ENCODE results near the gene SLC10A3.

SLC10A3 gene

DNA sequence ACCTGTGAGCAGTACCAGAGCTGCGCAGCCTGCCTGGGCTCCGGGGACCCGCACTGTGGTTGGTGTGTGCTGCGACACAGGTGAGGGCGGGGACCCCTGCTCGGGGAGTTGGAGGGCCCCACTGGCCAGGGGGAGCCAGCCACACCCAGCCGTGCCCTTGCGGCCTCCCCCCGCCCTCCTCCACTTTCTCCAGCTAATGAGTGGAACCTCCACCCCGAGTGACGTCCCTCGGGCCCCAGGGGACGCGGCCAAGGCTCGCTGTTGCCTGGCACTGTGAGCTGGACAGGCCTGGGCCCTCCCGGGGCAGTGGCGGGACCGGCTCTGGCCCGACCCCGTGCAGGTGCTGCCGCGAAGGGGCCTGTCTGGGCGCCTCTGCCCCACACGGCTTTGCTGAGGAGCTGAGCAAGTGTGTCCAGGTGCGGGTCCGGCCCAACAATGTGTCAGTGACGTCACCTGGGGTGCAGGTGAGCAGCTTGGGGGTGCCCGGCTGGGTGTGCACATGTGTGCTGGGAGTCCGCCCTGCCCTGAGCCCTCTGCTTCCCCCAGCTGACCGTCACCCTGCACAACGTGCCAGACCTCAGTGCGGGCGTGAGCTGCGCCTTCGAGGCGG, 26.7 kb downstream of the SLC10A3 start:
- no peak for DNase-seq

DNA sequence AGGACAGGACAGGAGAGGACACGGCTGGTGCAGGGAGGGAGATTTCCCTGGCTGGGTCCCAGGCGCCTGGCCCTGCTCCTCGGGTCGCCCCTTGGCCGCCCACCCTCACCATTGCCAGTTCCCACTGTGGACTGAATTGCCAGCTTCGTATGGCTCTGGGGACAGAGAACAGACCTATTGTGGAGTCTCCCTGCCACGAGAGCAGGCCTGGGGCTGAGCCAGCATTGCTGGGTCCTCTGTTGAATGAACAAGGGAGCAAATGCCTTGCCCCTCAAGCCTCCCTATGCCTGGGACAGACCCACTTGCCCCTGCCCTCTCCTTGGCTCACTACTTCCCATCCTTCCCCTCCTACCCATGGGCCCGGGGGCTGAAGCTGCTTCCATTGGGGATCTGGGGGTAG, 28.0 kb downstream of the SLC10A3 start:
- no peak for DNase-seq

DNA sequence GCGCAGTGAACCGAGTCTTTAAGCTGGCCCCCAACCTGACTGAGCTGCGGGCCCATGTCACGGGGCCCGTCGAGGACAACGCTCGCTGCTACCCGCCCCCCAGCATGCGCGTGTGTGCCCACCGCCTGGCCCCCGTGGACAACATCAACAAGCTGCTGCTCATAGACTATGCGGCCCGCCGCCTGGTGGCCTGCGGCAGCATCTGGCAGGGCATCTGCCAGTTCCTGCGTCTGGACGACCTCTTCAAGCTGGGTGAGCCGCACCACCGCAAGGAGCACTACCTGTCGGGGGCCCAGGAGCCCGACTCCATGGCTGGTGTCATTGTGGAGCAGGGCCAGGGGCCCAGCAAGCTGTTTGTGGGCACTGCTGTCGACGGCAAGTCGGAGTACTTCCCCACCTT, 30.1 kb downstream of the SLC10A3 start:
- no peak for DNase-seq

DNA sequence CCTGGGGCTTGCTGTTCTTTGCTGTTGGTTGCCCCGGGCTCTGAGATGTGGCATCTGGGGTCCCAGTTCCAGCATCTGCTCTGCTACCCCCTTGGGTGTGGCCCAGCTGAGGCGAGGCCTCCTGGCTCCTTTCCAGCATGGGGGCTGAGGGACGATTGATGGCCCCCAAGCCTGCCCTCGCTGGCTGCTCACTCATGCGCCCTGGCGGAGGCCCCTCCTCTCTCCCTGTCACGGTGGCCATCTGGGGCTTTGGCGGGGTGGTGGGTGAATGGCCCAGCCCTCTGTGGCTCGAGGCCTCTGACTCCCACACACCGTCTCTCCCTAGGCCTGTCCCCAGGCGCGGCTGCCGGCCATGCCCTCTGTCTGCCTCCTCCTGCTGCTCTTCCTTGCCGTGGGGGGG, 30.6 kb downstream of the SLC10A3 start:
- peak; percentile 6 for DNase-seq

DNA sequence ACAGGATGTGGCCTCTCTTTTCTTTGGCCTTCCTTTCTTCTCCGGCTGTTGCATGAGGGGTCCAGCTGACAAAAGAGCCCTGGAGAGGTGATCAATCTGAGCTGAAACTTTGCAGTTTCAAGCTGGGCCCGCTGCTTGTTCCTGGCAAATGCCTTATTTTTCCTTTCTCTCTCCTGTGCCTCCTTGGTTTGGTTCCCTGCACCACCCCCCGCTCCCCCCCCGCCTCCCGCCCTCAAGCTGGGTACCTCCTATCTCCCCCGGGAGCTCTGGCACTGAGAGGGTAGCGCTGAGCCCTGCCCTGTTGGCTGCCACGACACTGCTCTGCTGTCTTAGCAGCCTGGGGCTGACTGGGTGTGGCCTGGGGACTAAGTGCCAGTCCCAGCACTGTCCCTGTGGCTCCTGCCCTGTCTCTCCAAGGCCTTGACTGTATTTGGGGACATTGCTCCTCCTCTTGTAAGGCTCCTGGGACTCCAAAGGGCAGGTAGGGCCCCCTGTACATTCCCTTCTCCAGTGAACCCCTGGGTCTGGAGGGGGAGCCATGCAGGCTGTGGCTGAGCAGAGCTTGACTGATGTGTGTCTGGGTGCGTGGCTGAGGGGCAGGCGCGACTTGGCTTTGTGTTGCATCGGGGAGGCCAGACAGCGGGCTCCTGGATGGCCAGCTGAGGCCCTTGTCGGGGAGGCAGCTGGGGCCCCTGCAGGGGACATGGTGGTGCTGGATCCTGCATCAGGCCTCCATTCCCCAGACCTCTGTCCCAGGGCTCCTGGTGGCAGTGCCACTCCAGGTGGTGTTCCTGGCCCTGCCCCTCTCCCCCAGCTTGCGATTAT, 31.3 kb downstream of the SLC10A3 start:
- DNase-seq = peak; percentile 72

DNA sequence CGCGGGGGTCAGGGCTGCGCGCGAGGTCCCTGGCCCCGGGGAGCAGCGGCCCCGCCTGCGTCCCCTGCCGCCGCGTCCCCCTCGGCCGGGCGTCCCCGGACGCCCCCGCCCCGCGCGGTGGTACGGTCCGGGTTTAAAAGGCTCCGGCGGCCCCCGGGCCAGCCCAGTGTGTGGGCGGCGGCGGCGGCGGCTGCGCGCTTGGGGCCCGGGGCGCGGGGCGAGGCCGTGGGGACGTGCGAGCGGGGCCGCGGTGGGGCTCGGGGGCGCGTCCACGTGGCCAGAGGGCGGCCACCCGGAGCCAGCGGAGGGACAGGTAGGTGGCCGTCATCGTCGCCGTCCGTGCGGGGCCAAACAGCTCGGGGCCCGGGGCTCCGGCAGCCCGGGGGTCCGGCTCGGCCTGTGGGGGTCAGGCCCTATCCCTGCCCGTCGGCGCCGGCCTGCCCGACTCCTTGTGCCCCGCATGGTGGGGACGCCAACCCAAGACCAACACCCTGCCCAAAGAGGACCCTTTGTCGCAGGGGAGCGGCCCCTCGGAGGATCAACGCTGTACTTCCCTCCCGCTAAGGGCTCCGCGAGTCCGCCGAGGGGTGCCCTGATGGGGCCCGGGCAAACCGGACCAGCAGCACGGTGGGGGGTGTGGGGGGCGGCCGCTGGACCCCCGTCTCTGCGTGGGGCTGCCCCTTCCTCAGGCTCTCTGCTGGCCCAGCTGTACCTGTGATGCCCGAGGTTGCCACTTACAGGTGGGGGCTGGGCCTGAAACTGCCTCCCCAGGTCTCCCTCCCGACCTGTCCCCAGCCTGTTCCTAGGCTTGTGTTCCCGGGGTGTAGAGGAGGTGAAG, 32.1 kb downstream of the SLC10A3 start, which contains the start of gene PLXNA3:
PLXNA3 (plus strand) TSS at position 166 of the 838 bp plus-strand sequence. CDS start 1,903 bp downstream, outside the sequence.
- peak; percentile 6 for DNase-seq

DNA sequence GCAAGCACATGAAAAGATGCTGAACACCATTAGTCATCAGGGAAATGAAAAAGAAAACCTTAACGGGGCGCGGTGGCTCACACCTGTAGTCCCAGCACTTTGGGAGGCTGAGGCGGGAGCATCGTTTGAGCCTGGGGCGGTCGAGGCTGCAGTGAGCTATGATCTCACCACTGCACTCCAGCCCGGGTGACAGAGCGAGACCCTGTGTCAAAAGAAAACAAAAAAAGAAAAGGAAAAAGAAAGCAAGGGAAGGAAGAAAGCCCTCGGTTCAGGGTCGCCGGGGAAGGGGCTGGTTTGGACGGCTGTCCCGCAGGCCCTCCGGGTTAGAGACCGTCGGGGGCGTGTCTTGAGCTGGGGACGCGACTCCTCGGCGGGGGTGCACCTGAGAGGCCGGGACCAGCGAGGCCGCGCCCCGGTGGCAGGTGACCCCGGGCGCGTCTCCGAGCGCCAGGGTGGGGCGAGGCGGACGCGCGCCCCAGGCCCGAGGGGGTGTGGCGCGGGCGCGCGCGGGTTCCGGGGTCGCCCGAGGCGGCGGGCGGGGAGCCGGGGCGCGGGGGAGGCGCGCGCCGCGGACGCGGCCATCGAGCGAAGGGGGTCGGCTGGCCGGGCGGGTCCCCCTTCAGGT, 32.8 kb downstream of the SLC10A3 start:
- peak; percentile 2 for DNase-seq

DNA sequence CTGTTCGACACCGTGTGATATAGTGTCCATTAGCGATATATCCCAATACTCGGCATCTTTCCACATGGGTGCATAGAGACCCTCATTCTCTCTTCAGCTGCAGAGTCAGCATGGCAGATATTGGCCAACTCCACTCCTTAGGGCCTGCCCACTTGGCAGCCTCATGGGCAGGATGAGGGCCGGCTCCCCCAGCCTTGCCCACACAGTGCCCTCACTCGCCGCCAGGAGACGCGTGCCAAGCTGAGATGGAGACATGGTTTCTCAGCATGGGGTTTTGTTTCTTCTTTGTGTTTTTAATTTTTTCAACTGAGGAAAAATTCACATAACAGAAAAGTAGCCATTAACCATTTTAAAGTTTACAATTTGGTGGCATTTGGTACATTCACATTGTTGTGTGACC, 37.6 kb downstream of the SLC10A3 start:
- no peak for DNase-seq

DNA sequence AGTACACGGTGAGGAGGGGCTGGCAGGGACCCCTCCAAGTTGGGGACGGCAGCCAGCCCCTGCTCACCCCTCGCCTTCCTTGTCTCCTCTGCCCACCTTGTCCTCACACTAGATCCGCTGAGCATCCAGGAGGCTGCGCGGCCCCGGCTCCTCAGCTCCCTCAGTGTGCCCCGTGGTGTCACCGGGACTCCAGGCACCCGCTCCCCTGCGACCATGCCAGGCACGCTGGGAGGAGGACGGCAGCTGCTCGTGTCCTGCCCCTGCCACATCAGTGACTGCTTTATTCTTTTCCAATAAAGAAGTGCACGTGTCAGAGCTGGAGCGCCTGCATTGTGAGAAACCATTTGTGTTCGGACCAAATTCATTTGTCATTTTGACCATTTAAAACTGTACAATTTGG, 40.1 kb downstream of the SLC10A3 start:
- no peak for DNase-seq

DNA sequence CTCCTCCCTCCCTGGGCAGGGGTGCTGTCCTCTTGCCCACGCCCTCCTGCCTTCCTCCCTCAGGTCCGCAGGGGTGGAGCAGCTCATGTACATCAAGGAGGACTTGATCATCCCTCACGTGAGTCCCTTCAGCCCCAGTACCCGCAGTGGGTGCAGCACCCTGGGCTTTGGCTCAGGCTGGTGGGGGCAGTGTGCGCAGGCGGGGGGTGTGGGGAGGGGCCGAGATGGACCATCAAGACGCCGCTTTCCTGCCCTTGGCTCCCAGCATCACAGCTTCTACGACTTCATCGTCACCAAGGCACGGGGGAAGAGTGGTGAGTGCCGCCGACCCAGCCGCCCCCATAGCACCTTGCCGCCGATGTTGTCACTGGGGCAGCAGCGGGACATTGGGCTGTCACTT, 40.8 kb downstream of the SLC10A3 start:
- no peak for DNase-seq

DNA sequence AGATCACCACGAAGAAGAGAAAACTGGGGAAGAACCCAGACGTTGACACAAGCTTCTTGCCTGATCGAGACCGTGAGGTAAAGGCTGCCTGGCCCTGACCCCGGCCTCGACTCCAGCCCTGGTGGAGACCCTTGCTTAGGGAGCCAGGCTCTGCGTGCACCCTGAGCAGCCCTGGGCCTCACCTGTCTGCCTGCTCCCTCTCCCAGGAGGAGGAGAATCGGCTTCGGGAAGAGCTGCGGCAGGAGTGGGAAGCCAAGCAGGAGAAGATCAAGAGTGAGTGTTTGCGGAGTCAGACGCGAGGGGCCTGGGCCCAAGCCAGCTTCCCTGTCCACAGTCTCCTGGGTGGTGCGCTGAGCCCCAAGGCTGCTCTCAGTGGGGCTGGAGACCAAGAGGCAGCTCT, 41.9 kb downstream of the SLC10A3 start:
- no peak for DNase-seq

DNA sequence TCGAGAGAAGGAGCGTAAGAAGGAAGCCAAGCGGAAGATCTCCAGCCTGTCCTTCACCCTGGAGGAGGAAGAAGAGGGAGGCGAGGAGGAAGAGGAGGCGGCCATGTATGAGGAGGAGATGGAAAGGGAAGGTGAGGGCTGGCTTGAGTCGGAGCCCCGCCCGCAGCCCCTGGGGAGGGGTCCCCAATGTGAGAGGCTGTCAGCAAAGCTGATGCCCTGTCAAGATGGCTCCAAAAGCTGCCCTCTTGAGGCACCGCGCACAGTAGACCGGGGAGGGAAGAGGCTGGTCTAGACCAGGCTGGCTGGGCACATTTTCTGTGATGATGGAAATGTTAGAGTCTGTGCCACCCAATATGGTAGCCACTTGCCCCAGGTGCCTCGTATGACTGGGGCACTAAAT, 44.0 kb downstream of the SLC10A3 start:
- DNase-seq = no peak

DNA sequence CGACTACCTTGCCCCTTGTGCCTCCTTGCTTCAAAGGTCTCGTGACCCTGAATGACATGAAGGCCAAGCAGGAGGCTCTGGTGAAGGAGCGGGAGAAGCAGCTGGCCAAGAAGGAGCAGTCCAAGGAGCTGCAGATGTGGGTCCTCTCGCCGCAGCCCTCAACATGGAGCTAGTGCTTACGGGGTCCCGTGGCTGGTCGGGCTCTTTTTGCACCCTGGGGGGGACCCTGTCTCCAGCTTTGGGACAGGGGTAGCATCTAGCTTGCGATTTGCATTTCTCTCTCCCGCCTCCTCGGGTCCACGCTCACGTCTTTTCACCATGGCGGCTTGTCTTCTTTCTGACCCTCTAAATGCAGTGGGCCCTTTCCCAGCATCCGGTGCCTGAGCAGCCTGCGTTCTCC, 44.7 kb downstream of the SLC10A3 start:
- DNase-seq = no peak

DNA sequence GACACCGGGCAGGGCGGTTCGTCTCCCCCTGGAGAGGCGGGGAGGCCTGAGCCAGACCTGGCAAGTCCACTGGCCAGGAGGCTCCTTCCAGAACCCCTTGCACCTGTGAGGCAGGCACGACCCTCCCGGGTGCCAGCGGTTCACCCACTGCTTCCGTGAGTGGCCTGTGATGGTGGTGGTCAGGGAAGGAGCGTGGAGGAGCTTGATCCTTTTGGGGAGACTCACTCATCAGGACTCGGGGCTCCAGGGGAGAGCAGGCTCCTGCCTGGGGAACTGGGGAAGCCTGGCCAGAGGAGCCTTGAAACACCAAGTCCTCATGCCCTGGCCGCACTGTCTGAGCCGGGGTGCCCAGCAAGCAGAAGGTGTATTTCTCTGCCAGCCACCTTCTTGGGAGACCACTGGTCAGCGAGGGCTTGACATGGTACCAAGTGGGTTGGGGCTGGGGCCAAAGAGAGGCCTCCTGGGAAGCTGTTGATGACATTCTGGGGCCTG, 45.6 kb downstream of the SLC10A3 start:
- DNase-seq = no peak

DNA sequence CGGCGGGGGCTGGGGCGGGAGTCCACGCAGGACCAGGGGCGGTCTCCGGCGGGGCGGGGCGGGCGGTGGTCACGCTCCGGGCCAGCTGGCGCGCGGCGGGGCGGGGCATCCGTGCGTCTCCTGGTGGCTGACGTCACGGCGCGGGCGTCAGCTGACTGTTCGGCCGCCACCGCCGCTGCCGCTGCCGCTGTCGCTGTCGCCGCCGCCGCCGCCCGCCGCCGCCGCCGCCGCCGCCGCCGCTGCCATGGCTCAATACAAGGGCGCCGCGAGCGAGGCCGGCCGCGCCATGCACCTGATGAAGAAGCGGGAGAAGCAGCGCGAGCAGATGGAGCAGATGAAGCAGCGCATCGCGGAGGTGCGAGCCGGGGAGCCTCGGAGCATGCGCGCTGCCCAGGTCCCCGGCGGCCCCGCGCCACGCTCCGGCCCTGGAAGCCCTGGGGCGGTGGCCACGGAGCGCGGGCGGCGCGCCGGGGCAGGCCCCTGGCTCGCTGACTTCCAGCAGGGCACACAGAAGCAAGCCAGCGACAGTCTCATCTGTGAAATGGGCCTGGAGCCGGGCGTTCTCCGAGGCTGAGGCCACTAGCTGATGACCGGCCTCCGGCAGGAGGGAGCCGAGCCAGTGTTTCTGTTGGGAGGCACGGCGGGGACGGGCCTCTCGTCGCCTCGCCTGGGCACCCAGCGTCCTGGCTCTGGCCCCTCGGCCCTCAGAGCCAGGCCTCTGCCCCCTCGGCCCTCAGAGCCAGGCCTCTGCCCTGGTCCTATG, 46.3 kb downstream of the SLC10A3 start, which contains the start of gene FAM50A:
FAM50A (plus strand) TSS at position 150 of the 763 bp plus-strand sequence; CDS start at position 245, 95 bp downstream.
- peak; percentile 60 for DNase-seq

DNA sequence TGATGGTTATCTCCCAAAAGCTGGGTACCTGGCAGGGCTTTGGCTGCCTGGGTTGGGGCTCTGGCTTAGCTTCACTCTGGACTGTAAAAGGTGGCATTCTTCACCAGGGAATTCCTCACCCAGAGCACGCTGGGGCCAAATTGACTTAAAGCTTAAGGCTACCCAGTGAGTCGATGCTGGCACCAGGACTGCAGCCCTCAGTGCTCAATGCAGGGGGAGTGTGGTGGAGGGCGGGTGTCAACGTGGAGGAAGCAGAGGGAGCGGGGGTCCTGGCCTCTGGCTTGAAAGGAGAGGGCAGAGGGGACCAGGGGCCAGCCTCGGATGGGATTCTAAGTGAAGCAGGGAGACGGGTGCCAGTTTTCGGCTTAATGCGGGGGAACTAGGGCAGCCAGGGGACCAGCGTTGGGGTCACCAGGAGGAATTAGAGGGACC, 46.9 kb downstream of the SLC10A3 start:
- DNase-seq = no peak

DNA sequence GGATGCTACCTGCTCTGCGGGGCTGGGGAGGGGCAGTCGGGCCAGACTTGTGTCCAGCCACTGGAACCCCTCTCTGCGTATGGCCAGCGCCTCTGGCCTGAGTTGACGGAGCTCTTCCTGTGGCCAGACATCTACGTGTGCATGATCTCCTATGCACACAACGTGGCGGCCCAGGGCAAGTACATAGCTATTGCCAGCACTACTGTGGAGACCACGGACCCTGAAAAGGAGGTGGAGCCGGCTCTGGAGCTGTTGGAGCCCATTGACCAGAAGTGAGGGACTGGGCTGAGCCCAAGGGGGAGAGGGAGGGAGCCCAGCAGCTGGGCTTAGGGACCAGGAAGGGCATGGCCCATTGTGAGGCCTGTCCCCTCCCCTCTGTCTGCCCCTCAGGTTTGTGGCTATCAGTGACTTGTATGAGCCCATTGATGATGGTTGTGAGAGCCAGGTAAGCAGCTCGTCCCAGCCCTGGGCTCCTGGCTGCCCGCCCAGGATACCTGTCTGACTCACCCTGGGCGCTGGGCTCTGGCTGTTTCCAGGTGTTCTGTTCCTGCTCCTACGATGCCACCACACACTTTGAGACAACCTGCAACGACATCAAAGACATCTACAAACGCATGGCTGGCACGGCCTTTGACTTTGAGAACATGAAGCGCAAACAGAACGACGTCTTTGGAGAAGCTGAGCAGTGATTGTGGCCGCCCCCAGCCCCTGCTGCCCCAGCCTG, 48.3 kb downstream of the SLC10A3 start:
- DNase-seq = no peak

DNA sequence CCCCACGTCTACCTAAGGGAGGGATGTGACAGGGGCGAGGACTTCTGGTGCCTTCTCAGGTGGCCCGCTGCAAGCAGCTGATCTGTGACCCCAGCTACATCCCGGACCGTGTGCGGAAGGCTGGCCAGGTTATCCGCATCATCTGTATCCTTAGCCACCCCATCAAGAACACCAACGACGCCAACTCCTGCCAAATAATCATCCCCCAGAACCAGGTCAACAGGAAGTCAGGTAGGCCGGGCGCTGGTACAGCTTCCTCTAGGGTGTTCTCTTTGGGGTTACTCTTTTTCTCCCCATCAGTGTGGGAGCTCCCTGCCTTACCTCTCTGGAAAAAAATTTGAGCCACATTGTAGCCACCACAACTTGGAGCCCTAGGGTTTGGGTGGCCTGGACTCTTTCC, 48.9 kb downstream of the SLC10A3 start:
- DNase-seq = no peak

DNA sequence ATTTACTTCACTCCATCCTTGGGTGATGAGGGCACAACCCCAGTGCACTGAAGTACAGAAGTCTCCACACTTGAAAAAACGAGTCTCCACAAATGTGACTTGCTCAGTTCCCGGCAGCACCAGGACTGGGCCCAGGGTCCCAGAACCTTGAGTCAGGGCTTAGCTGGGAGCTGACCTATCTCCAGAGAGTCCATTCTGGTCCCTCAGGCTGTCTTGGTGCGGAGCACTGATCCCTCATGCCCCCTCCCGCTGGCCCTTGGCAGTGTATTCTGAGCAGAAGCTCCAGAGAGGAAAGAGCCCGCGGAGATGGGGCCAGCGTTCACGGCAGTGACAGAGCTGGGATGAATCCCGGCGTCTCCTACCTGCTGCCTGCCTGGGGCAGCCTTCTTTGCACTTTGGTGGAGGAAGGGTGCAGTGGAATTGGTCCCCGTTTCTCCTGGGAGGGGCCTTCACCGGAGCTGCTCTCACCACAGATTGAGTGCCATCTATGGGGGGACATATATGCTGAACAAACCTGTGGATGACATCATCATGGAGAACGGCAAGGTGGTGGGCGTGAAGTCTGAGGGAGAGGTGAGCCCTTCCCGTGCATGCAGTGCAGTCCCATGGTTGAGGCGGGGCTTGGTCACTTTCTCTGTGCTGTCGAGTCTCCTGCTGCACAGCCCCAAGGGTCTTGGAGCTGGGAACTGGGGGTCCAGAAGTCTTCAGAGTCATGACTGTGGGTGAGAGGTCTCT, 49.6 kb downstream of the SLC10A3 start:
- DNase-seq = no peak

DNA sequence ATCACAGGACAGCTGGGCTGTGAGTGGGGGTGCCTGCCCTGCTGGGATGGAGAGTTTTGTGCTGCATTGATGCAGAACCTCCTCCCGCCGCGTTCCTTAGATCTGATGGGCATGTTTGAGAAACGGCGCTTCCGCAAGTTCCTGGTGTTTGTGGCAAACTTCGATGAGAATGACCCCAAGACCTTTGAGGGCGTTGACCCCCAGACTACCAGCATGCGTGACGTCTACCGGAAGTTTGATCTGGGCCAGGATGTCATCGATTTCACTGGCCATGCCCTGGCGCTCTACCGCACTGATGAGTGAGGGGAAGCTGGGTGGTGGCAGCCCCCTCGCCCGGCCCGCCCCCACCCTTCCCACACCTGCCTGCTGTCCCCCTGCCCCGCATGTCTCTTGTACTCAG, 50.6 kb downstream of the SLC10A3 start:
- DNase-seq = no peak

All from hematopoietic multipotent progenitor cell treated with erythropoietin and hydrocortisone succinate and interleukin-3 and kit ligand, for 8 days (in vitro differentiated cells).